NCI-H2081 (cell line): ENCODE data around the gene CMYA5.

Experiments used
- DNase-seq, 2 experiments: peaks; one replicate each; lab custom pipeline; 2025; lab: John Stamatoyannopoulos, UW

Gene CMYA5

DNA sequence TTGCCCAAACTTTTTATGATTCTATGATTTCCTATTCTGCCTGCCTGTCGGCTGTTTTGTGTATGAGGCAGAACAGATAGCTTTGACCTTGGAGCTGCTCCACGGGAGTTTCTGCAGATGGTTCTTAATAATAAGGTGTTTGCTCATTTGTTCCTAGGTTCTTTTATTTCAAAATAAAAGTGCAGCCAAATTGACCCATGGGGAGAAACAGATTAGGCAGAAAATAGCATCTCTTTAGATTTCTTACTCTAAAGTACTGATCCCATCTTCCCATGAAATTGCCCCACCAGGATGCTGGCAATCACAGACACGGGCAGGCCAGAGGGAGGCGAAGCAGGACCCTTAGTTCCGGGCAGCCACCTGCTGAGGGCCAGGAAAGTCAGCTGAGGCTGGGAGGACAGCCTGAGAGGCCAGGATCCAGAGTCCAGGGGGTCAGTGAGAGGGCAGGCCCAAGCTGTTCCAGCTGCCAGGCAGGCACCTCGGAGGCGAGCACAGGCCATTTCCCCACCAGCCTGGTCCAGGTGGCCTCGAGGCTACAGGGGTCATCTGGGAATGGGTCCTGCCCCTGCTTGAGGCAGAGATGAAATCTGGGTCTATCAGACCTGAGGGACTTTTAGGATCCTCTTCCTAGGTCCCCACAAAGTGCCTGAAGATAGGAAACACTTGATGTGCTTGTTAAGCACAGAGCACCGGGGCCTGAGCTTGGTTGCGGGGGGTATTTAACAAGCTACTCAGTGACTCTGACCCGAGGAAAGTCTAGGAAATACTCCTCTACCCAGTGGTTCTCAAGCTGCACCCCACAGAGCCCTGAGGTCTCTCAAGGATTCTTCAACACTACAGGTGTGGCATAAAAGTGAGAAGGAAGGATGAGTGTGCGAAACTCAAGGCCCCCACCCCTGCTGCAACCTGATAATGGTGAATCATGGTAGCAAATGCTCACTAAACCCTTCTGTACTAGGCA, 145.4 kb downstream of the CMYA5 start:
- DNase-seq = no peak

DNA sequence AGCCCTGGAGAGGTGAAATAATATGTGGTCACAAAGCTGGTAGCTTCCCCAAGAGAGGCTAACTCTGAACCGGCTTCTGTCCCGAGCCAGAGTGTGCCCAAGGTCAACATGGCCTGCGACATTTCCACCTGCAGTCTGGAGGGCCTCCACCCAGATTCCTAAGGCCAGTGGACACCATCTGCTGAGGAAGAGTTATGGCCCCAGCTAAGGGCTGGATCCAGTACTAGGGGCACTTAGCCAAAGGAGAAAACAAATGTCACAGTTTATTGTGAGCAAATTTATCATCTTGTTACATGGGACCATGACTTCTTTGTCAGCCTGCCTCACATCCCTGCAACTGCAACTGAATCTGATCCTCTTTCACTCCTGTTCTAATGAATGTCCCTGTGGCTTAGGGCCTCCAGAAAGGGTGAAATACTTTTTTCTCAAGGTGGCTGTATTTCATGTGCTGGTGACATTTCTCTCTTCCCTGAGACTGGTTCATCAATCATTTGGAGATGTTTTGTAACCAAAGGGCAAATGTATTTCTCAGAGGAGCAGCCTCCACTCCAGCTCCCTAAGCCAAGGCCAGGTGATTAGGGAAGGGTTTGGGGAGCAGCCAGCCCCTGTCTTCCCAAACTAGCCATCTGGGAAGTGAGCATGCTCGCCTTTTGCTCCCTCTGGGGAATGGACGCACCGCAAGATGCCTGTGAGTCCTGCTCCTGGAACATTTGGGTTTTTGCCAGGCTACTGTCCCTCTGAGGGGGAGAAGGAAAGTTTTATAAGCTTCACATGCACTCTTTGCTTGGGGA, 148.3 kb downstream of the CMYA5 start:
- DNase-seq = no peak

DNA sequence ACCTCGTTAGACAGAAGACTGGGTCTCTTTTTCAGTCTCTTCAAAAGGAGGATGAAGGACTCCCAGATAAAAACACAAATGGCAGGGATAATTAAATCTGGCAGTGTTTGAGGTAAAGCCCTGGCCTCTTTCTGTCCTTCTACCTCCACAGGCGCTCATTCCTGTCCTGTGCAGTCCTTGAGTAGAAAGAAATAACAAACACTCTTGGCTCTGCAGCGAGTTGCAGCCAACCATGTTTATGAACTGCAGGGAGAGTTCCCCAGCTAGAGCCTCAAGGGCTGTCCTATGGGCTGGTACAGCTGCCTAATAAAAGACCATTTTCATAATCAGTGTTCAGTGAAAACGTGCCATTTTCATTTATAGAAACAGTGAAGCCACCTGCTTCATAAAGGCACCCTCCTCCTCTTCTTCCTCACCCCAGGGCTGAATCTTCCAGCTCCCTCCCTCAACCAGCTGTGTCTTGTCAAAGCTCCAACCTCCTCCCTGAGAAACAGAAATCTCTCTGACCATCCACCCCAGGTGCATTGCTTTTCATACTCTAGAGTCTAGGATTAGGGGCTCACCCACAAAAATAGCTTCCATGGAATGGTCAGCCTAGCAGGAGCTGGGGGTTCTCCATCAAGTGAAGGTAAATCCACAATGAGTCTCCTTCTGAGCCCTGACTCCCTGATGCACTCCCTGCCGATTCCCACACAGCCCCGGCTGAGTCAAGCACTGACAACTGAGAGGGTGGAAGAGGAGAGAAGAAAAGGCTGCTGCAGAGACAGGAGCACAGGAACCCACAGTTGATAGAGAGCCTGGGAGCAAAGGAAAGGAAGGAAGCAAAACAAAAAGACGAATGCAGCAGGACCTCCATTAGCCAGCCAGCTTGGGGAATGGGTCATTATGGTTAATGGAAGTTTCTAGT, 150.7 kb downstream of the CMYA5 start:
- no peak for DNase-seq

DNA sequence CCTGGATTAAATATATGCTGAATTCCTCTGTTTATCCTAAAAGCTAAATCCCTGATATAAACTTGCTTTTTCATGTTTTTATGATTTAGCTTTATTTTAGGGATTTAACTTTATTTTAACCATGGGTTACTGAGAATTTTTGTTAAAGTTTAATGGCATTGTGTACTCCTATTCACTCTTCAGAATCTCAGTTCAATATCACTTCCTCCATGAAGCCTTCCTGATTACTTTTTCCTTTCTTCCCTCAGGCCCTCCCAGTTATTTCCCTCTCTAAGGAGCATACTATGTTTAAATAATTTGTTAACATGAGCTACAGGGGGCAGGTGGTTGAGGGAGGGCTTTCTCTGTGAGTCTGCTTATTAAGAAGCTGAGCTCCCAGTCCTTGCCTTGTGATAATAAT, 151.5 kb downstream of the CMYA5 start:
- no peak for DNase-seq

DNA sequence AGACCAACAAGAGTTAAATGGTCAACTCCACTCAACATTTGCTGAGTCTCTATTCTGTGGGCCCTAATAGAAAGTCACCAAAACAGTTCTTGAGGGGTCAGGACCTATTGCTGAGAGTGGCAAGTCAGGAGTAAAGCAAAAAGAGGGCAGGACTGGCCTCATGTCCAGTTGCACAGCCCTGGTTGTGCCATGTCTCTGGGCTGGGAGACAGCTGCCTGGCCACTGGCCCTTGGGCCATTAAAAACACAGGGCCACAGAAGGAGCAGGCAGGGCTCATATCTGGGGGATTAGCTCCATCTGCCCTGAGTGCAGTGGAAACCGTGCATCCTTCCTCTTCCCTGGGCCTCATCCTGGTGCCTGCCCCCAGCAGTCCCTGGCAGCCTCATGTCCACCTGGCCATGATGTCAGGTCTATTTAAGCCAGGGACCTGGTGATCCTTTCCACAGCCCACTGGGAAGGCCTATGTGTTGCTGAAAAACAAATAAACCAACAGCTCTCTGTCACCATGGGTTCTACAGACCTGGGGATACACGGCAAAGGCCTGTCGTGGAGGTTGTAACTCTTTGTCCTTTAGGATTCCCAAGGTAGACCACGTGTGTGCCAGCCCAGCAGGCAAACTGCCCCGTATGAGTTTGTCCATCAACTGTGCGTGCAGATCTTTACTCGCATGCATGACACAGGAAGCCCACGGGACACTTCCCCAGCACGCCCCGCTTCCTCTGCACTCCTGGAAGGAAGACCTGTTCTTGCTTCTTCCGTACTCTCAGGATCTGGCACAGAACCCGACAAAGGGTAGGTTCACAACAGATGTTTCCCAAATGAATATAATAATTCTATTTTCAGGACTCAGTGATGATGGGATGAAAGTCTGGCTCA, 152.6 kb downstream of the CMYA5 start:
- DNase-seq = no peak

DNA sequence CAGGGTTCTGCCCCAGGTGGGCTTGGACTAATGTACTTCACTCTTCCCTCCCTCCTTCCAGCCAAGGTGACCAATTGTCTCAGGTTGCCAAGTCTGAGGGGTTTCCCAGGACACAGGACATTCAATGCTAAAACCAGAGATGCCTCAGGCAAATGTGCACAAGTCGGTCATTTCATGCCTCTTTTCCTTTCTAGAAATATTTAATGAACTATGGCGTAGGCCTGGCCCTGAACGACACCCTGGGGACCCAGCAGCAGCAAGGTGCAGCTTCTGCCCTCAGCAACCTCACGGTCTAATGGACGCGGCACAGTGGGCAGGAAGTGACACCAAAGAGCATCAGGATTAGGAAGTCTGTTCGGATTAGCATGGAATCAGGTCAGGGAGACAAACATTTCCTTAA, 153.4 kb downstream of the CMYA5 start:
- DNase-seq = no peak

DNA sequence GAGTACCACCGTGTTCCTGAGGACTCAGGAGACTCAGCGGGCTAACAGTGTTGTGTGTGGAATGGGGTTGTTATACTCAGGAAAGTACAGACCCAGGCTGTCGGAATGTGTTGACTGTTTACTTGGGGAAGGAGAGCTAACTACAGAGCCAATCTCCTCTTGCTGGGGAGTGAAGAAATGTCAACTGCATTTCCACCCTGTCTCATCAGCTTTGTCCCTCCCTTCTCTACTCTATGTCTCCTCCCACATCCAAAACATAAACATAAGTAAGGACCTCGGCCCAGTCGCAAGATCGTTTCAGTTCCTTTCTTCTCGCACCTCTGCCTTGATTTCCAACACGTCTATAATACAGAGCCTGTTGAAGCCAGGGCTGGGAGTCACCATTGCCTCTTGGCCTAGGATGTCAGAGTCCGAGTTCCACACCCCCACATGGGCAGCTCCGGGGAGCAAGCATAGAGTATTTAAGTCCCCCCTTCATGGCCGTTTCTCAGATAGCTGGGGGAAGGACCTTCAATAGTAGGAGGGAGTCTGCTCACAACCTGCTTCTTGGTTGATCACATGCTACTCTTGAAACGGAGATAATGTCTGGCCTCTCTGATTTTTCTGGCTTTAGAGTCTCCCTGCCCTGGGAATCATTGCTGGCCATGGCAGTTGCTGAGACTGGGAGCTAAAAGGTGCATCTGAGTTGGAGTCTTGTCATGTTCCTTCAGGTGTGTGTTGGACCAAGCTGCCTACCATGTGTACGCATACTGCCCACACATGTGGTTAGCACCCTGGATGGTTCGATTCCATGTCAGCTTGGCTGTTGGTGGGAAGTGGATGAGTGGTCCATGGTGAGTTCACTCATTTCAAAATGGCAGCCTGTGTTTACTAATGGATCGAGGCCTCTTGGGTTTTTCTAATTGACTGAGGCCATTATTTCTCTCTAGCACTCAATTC, 154.1 kb downstream of the CMYA5 start:
- no peak for DNase-seq

DNA sequence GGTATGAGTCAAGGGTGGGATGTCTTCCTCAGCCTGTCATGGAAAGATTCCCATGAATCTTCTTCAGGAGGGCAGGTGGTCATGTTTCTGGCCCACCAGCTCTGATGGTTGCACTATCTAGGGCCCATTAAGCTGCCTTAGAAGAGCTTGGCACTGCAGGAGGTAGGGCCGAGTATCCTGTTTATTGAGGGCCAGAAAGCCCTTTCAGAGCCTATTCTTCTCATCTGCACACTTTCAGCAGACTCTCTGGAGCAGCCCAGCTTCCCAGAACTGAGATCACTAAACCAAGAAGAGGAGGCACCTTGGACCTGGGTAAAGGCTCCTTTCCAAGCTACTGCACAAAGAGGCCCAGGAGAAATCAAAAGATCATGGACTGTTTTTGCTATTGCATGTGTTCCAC, 154.9 kb downstream of the CMYA5 start:
- no peak for DNase-seq

DNA sequence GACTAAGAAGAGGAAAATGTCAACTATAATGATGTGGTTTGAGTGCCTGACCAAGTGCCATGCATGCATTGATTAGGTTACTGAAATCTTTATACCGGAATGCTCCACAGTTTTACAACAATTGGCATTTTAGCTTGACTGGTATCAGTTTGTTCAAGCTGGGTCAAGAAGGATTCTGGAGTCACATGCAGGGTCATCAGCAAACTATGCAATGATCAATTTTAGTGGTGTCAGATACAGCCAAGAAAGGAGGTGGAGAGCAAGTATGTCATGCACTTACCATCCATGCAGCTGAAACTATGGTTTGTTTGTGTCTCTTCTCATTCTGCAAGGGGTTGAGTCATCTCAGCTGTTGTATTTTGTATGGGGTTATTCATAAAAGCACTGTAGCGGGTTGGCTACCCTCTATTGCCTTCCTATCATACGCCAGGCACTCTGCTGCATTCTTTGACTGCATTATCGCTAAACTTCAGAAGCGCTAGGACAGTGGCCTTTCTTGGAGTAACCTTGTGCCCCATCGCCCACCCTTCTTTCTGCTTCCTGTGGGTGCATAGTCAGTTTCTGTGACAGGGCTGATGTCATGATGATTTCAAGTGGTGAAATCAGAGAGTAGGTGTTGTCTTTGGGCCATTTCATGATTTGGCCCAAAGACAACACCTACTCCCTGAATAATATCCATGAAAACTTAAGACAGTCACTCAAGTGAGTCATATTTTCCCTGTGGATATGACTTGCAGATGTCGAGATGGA, 156.0 kb downstream of the CMYA5 start:
- DNase-seq = no peak

DNA sequence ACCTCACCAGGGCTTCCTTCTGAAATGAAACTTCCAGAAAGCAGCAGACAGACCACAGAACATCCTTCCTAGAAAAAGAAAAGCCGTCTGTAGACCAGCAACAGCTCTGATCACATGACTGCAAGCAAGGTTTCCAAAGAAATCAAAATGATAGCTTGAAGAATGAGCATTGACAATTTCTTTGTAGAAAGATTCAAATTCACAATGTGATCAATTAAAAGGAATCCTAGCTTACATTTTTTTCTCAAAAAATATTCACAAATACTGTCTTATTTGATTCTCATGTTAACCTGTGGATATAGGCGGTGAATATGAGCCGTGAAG, 156.5 kb downstream of the CMYA5 start:
- DNase-seq = no peak

DNA sequence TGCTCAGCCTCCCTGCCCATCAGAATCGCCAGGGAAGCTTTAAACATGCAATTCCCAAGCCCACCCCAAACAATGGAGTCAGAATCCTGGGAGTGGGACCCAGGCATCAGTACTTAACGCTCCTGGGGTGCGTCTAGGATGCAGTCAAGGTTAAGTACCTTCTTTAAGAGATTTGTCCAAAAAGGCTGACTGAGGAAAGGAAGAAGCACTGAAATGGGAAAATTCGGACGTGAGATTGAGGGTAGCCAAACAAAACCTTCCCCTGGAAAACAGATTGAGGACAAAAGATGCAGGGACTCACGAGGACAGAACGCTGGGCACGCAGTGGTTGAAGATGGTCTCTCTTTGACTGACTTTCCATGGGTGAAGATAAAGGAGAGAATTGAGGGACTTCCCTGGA, 157.9 kb downstream of the CMYA5 start:
- DNase-seq = no peak

DNA sequence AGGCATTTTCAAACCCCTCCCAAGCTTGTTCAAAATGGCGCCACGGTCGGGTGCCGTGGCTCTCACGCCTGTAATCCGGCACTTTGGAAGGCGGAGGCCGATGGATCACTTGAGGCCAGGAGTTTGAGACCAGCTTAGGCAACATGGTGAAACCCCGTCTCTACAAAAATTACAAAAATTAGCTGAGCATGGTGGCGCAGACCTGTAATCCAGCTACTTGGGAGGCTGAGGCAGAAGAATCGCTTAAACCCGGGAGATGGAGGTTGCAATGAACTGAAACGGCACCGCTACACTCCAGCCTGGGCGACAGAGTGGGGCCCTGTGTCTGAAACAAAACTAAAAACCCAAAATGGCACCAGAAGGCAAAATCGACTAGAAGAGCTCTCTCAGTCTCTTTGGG, 159.4 kb downstream of the CMYA5 start:
- DNase-seq = no peak
